ENCODE results near the gene DDA1.

GRCh38 chr19:17275441-17276175, 33.8 kb upstream of the DDA1 start:
- TF ChIP-seq CTCF (IDR thresholded peaks at IDR 0.05) (no peak), POLR2AphosphoS5 (IDR thresholded peaks at IDR 0.05) (no peak), POLR2A (IDR thresholded peaks at IDR 0.05) (no peak), EP300 (IDR thresholded peaks at IDR 0.05; ENCODE audit: low read depth) (no peak)

Measured in transverse colon (tissue), 4 donors.